Endothelial cell of umbilical vein (primary cell): ENCODE results near the gene PCMT1. TPM values are rescaled to one million over a fixed set of nuclear protein-coding genes. Genes with fewer than 3 reads are reported as not detected.
"Not testable (repeated sequence)": the region's sequence is repeated elsewhere in the genome, so short reads cannot be mapped to it uniquely, and the experiment has no call there.

ENCODE experiments used
- BruUV-seq: library from RNA; stranded (reverse); fragments of 400-500 nt; replicated peaks from 2 replicates; lab custom pipeline; 2021; lab: Mats Ljungman, UMichigan
- CTCF ChIA-PET: fragments of 300-600, 350-600 bp; sonication (Branson Sonifier 250); formaldehyde crosslinking; loops from one replicate; lab custom pipeline; 2021; ENCODE audit warnings: antibody characterized with exemption, inconsistent platforms; lab: Charles Lee
- POLR2A ChIA-PET: fragments of 300-600, 350-600 bp; sonication (Branson Sonifier 250); formaldehyde crosslinking; loops from one replicate; lab custom pipeline; 2021; ENCODE audit warnings: antibody characterized with exemption, inconsistent platforms; lab: Charles Lee
- DNase-seq: peaks from one replicate; pipeline ENCODE4 v3.0.0-alpha.2; 2011; ENCODE audit warnings: low read depth, low spot score
- FAIRE-seq: peaks from 2 replicates; lab custom pipeline; 2011; peaks lifted over from hg19 to GRCh38; lab: Jason Lieb, UNC
- H2AFZ ChIP-seq: 2 replicates; pipeline ENCODE4 v1.6.0; 2012; ENCODE audit warnings: low read depth, low read length, control low read depth, inconsistent platforms
- H3K27ac ChIP-seq: 2 replicates; pipeline ENCODE4 v1.5.1; 2011; ENCODE audit warnings: low read depth, mild to moderate bottlenecking, control low read depth, low read length, moderate library complexity; ENCODE audit not compliant: insufficient read depth
- H3K27me3 ChIP-seq, 2 experiments: 2 replicates each; pipeline versions ENCODE4 v1.6.0 to v1.6.1; 2011; ENCODE audit warnings: low read length in 2 of 2, mixed read lengths in 1 of 2; ENCODE audit not compliant: control insufficient read depth in 2 of 2, insufficient read depth in 2 of 2
- H3K36me3 ChIP-seq, 2 experiments: 2 replicates in 1 of 2; 3 replicates in 1 of 2; pipeline ENCODE4 v1.5.1; 2011; ENCODE audit warnings: low read length in 2 of 2, mild to moderate bottlenecking in 1 of 2, moderate library complexity in 1 of 2; ENCODE audit not compliant: control insufficient read depth in 2 of 2, insufficient read depth in 2 of 2; ENCODE audit errors: extremely low read depth in 1 of 2
- H3K4me1 ChIP-seq: 3 replicates; pipeline ENCODE4 v1.5.1; 2011; ENCODE audit warnings: mild to moderate bottlenecking, low read length; ENCODE audit not compliant: control insufficient read depth, insufficient read depth; ENCODE audit errors: extremely low read depth
- H3K4me2 ChIP-seq: 2 replicates; pipeline ENCODE4 v1.6.1; 2011; ENCODE audit warnings: low read length, control low read depth, mixed read lengths; ENCODE audit not compliant: insufficient read depth
- H3K4me3 ChIP-seq, 3 experiments: fragments of 200-600 bp in 1 of 3; sonication (generic), shearing (Covaris generic) in 1 of 3; replicated peaks in 1 of 3; 2 replicates each; pipeline ENCODE4 v1.5.1; 2011 to 2016; ENCODE audit warnings: control low read depth in 3 of 3, low read length in 3 of 3, mild to moderate bottlenecking in 2 of 3, inconsistent platforms in 1 of 3, low read depth in 1 of 3, moderate library complexity in 1 of 3; ENCODE audit not compliant: insufficient read depth in 1 of 3
- H3K79me2 ChIP-seq: 2 replicates; pipeline ENCODE4 v1.6.0; 2012; ENCODE audit warnings: low read length, inconsistent platforms; ENCODE audit not compliant: control insufficient read depth, insufficient read depth
- H3K9ac ChIP-seq: replicated peaks from 2 replicates; pipeline ENCODE3; 2011; ENCODE audit warnings: low read length, control low read depth; ENCODE audit not compliant: insufficient read depth; ENCODE audit errors: extremely low read depth
- H3K9me1 ChIP-seq: replicated peaks from 3 replicates; pipeline ENCODE4 v1.6.0; 2011; ENCODE audit warnings: mild to moderate bottlenecking, low read length; ENCODE audit not compliant: control insufficient read depth, insufficient read depth; ENCODE audit errors: extremely low read depth
- H3K9me3 ChIP-seq: replicated peaks from 2 replicates; pipeline ENCODE4 v1.5.1; 2012; ENCODE audit warnings: low read length, inconsistent platforms; ENCODE audit not compliant: control insufficient read depth, insufficient read depth
- H4K20me1 ChIP-seq: replicated peaks from 2 replicates; pipeline ENCODE3; 2011; ENCODE audit warnings: mild to moderate bottlenecking, low read length; ENCODE audit not compliant: control insufficient read depth, insufficient read depth; ENCODE audit errors: extremely low read depth
- EZH2 ChIP-seq: IDR thresholded peaks from 2 replicates; pipeline ENCODE4 v1.6.1; 2012; ENCODE audit warnings: borderline replicate concordance, low read depth, mild to moderate bottlenecking, moderate library complexity, low read length, inconsistent platforms; ENCODE audit not compliant: severe bottlenecking
- FOS ChIP-seq: IDR thresholded peaks from 2 replicates; pipeline ENCODE4 v1.6.1; 2011; ENCODE audit warnings: mild to moderate bottlenecking, low read length, moderate library complexity, borderline replicate concordance; ENCODE audit not compliant: insufficient read depth
- POLR2AphosphoS5 ChIP-seq: IDR thresholded peaks from 2 replicates; pipeline ENCODE4 v1.6.1; 2012; ENCODE audit warnings: low read depth, mild to moderate bottlenecking, control low read depth, low read length, moderate library complexity; ENCODE audit not compliant: insufficient read depth
- dilution Hi-C: fragments of 300-500 bp; cut with MboI; formaldehyde crosslinking; loops from one replicate; pipeline ENCODE4 v1.15.0; 2019; ENCODE audit warnings: low sequenced_read_pairs; ENCODE audit not compliant: extremely low pct_ligation_motif_present
- intact Hi-C: fragments of 100-400 bp; cut with micrococcal nuclease; formaldehyde crosslinking; loops from one replicate; pipeline ENCODE4 v1.10.0; 2022
- polyA plus RNA-seq, 4 experiments: library from polyadenylated mRNA; depleted of rRNA in 3 of 4; stranded (reverse) in 3 of 4; unstranded in 1 of 4; fragments of >200 nt; gene quantifications; 2 replicates each; pipeline versions ENCODE4 v1.2.1 to v1.2.3, GENCODE V29; 2011 to 2012; ENCODE audit warnings: missing spikeins in 1 of 4
- total RNA-seq: library from RNA; stranded (reverse); gene quantifications from 2 replicates; pipeline ENCODE4 v1.2.3, GENCODE V29; 2021
- TF ChIP-seq, protein P1 (sequence below): IDR thresholded peaks from 2 replicates; pipeline ENCODE4 v1.6.1; 2011; ENCODE audit not compliant: insufficient read depth, insufficient read length
- TF ChIP-seq, protein P2 (sequence below), 2 donors: IDR thresholded peaks; 1 replicate in 1 of 2; 2 replicates in 1 of 2; pipeline ENCODE4 v1.5.1; 2011; ENCODE audit warnings: low read length in 2 of 2, mild to moderate bottlenecking in 2 of 2, moderate library complexity in 2 of 2, control low read depth in 1 of 2, inconsistent platforms in 1 of 2, low read depth in 1 of 2; ENCODE audit not compliant: insufficient read depth in 1 of 2; ENCODE audit errors: extremely low read depth in 1 of 2

PCMT1 gene
- total and polyA plus RNA-seq, 2 donors (not counting 3 experiments of a cell fraction or from before 2014, with no cell fraction given) = 95.0 to 102 TPM

DNA sequence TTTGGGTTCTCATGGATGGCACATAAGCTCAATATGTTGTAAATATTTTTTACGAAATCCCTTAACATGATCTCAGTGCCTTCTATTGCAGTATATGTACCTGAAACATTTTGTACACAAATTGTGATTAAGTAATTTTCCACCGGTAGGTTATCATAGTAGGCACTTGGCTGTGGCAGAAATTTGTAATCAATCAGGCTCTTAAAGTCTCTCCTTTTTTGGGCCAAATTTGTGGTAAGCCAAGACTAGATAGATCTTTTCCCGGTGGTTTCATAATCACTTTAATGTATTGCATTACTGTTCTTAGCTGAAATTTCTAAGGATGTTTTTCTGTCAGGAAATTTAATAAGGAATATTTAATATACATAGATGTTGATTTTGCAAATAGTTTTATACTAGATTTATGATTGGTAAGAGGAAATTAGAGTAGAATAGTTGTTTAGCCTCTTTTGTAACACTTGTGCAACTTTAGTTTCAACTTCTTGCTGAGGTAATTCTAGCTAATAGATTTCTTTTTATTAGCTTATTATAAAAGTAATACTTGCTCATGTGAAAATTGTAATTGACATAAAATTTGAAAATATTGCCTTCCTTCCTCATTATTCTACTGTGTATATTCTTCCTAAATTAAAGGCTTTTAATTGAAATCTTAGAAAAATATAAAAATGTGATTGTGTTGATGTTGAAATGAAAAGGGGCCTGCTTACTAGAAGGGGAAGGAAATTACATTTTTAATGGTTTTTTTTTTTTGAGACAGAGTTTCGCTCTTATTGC lies 3.2 kb downstream of the PCMT1 start:
- Histone ChIP-seq H3K27me3 (no peaks in the 10 kb centered on the region), H4K20me1 (no peaks in the 10 kb centered on the region), H3K4me1 (peaks cover 6% of the 10 kb centered on the region), H3K9ac (no peak overlapping the region), H3K4me2 (no peak overlapping the region), H3K9me1 (no peaks in the 10 kb centered on the region), H3K36me3 (no peaks in the 10 kb centered on the region), H3K27ac (no peak overlapping the region), H3K79me2 (peaks cover 78% of the 10 kb centered on the region), H2AFZ (no peak overlapping the region), H3K9me3 (no peaks in the 10 kb centered on the region), H3K4me3 (no peak overlapping the region)
- intact Hi-C loops (no loop called here), dilution Hi-C loops (no loop called here)
- DNase-seq (no peak), FAIRE-seq (no peak)
- no TSS peak for BruUV-seq
- ChIA-PET POLR2A (interaction anchor here (1.4 kb wide), 1 partner anchor 187 kb away, joined by 4 read pairs; the partner anchor contains the start of gene GINM1), CTCF (interaction anchor here (1.2 to 2.2 kb wide), 2 partner anchors 11 to 192 kb away, joined by 3 to 7 read pairs; no protein-coding TSS in a partner anchor)
- TF ChIP-seq FOS (no peak), EZH2 (no peak), POLR2AphosphoS5 (no peak)
- TF ChIP-seq, protein P1, sequence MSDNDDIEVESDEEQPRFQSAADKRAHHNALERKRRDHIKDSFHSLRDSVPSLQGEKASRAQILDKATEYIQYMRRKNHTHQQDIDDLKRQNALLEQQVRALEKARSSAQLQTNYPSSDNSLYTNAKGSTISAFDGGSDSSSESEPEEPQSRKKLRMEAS = no peak
- TF ChIP-seq, protein P2, sequence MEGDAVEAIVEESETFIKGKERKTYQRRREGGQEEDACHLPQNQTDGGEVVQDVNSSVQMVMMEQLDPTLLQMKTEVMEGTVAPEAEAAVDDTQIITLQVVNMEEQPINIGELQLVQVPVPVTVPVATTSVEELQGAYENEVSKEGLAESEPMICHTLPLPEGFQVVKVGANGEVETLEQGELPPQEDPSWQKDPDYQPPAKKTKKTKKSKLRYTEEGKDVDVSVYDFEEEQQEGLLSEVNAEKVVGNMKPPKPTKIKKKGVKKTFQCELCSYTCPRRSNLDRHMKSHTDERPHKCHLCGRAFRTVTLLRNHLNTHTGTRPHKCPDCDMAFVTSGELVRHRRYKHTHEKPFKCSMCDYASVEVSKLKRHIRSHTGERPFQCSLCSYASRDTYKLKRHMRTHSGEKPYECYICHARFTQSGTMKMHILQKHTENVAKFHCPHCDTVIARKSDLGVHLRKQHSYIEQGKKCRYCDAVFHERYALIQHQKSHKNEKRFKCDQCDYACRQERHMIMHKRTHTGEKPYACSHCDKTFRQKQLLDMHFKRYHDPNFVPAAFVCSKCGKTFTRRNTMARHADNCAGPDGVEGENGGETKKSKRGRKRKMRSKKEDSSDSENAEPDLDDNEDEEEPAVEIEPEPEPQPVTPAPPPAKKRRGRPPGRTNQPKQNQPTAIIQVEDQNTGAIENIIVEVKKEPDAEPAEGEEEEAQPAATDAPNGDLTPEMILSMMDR (IDR thresholded peaks at IDR 0.05; ENCODE audit: extremely low read depth in 1 of 2, insufficient read depth in 1 of 2, low read depth in 1 of 2, low read length in 2 of 2) = no peak

DNA sequence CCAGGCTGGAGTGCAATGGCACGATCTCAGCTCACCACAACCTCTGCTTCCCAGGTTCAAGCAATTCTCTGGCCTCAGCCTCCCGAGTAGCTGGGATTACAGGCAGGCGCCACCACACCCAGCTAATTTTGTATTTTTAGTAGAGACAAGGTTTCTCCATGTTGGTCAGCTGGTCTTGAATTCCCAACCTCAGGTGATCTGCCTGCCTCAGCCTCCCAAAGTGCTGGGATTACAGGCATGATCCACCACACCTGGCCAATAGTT lies 3.8 kb downstream of the PCMT1 start:
- H4K20me1 ChIP-seq, H3K27me3 ChIP-seq, BruUV-seq, FAIRE-seq, H3K9ac ChIP-seq, H3K4me1 ChIP-seq, H2AFZ ChIP-seq, H3K4me3 ChIP-seq, H3K9me1 ChIP-seq, H3K4me2 ChIP-seq, H3K9me3 ChIP-seq, intact Hi-C loops, DNase-seq, dilution Hi-C loops, H3K27ac ChIP-seq, H3K36me3 ChIP-seq: not testable (repeated sequence)
- ChIA-PET POLR2A (interaction anchor here (1.4 kb wide), 1 partner anchor 187 kb away, joined by 4 read pairs; the partner anchor contains the start of gene GINM1), CTCF (interaction anchor here (1.2 to 2.2 kb wide), 2 partner anchors 10 to 192 kb away, joined by 3 to 7 read pairs; no protein-coding TSS in a partner anchor)
- H3K79me2 ChIP-seq = peaks cover 80% of the 10 kb centered on the region
